ENCODE results near the gene TBC1D12.
A peak's percentile ranks its signal among the peaks of the same experiment; 100 is the strongest.
"Not testable (repeated sequence)": the region's sequence is repeated elsewhere in the genome, so short reads cannot be mapped to it uniquely, and the experiment has no call there.

TBC1D12 gene

DNA sequence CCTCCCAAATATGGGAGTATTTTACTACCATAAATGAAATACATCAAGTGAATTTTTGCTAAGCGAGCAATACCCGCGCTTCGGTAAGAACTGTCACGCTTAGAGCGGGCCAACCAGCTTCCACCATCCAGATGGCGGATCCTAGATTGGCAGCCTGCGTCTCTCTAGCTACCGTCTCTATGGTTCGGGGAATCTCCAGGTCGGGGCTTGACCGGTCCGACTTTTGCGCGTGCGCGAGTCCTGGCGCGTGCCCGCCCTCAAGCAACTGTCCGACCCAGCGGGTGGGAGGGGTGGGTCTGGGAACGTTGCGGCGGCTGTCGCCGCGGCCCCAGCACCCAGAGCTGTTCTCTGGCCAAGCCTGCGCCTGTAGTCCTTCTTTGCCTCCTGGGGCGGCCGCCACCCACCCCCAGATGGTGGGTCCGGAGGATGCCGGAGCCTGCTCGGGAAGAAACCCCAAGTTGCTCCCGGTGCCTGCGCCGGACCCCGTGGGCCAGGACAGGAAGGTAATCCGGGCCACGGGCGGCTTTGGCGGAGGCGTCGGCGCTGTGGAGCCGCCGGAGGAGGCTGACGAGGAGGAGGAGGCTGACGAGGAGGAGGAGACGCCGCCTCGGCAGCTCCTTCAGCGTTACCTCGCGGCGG, at the start of gene TBC1D12:
Gene TBC1D12, plus strand, starts transcription at position 338 of the 639 bp plus-strand sequence. Its CDS starts 73 bp downstream, at position 411.
- no peak for DNase-seq (ENCODE audit: low read depth)

GRCh38 chr10:94353336-94353735, 49.0 kb upstream of the TBC1D12 start:
- DNase-seq (ENCODE audit: low read depth): no peak

DNA sequence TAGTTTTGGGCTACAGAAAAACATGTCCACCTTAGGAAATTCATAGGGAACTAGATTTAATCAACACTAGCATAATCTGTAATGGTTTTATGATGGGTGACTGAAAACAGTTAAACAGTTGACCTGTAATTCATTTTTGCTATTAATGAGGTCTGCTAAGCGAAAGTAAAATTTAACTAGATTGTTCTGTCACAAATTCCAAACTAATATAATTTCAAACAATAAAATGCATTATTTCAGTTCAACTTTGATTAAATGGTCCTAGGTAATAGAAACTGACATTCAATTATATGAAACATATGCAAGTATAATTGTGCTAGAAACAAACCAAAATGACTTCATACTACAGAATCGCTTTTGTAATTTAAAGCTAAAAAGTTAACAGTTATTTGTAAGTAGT, 46.5 kb upstream of the TBC1D12 start:
- no peak for DNase-seq (ENCODE audit: low read depth)

GRCh38 chr10:94357193-94357592, 45.1 kb upstream of the TBC1D12 start:
- no peak for DNase-seq (ENCODE audit: low read depth)

- no peak for DNase-seq (ENCODE audit: low read depth)
Observed at GRCh38 chr10:94358480-94358879, 43.9 kb upstream of the TBC1D12 start.

DNA sequence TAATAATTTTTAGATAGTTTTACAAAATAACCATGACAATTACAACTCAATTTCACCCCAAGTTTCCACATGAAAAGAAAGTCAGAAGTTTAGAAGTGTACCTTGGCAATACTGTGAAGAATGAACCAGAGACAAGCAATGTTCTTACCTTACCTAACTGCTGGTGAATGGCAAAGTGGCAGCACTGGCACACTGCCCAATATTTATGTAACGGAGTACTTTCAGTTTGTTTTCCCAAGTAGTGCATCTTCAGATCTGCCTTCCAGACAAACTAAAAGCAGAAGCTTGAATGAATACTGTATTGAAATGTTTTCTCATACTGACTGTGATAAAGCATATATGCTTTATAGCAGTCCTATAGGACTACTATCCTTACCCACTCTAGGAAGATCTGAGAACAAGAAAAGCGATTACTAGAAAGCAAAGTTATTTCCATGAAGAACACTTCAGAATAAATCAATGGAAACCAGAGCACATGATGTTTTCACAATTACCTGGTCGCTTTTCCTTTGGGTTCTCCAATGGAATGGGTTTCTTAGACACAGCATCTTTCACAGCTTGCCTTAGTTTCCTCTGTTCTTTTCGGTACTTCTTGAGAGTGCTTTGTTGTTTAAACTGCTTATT, 41.1 kb upstream of the TBC1D12 start:
- no peak for DNase-seq (ENCODE audit: low read depth)

GRCh38 chr10:94362360-94363250, 39.7 kb upstream of the TBC1D12 start, which contains the start of gene NOC3L:
Gene NOC3L (minus strand): TSS chr10:94362939. CDS start chr10:94362838, 101 bp downstream.
- peak; percentile 88 for DNase-seq (ENCODE audit: low read depth)

DNA sequence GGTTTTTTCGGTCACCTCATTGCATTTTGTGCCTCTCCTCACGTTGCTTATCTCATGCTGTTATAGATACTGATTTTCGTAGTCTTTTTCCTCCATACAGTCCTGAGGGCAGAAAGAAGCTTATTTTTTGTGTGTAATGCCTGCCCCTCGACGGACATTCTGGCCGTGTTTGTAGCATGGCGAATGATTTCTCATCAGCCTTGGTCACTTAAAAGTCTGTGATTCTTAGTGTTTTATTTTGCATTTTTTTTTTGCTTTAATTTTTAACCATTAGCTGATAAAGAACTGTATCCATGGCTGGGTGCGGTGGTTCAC, 39.1 kb upstream of the TBC1D12 start:
- DNase-seq (ENCODE audit: low read depth): no peak

- no peak for DNase-seq (ENCODE audit: low read depth)
Observed at GRCh38 chr10:94364482-94364881, 37.9 kb upstream of the TBC1D12 start.

GRCh38 chr10:94366382-94366781, 36.0 kb upstream of the TBC1D12 start:
- DNase-seq (ENCODE audit: low read depth): no peak

DNA sequence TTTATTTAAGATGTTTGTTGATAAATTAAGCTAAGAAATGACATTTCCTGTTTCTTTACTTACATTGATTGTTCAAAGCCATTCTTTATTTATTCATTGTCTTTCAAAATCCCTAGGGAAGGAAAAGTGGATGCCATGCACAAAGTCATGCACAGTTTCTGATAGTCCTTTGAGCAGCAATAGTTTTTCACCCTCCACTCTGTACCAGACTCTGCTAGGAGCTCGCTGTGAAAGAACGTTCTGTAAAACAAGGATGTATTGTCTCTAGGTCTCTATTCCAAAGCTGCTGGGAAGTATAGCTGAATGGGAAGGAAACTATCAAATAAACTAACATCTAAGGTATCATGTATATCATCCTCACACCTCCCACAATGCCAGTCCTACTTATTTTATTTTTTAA, 31.8 kb upstream of the TBC1D12 start:
- no peak for DNase-seq (ENCODE audit: low read depth)

- DNase-seq (ENCODE audit: low read depth): no peak
Observed at GRCh38 chr10:94375374-94375773, 27.0 kb upstream of the TBC1D12 start.

DNA sequence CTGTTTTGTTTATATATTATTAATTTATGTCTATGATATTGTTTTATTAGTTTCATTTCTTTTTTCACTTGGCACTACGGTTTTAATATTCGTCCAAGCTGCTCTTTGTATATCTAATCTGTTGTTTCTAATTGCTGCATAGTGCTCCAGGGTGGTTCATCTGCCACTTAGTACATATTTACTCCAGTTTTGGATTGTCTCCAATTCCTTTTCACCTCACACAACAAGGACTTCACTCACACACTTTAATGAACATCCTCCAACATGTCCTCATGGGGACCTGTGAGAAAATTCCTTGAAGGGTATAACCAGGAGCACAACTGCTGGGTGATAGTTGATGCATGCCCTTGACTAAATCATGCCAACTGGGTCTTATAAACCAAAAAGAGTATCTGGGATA, 25.5 kb upstream of the TBC1D12 start:
- DNase-seq (ENCODE audit: low read depth): no peak

- no peak for DNase-seq (ENCODE audit: low read depth)
Observed at GRCh38 chr10:94383530-94383929, 18.8 kb upstream of the TBC1D12 start.

GRCh38 chr10:94385733-94386132, 16.6 kb upstream of the TBC1D12 start:
- DNase-seq (ENCODE audit: low read depth): not testable (repeated sequence)

DNA sequence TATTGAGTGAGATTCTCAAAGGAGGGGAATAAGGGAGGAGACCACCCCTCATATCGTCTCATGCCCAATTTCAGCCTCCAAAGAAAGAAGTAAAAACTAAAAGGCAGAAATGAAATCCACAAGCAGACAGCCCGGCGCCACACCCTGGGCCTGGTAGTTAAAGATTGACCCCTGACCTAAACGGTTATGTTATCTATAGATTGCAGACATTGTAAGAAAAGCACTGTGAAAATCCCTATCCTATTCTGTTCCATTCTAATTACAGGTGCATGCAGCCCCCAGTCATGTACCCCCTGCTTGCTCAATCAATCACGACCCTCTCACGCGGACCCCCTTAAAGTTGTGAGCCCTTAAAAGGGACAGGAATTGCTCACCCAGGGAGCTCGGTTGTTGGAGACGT, 10.2 kb upstream of the TBC1D12 start:
- not testable (repeated sequence) for DNase-seq (ENCODE audit: low read depth)

- DNase-seq (ENCODE audit: low read depth): no peak
Observed at GRCh38 chr10:94397549-94398370, 4.6 kb upstream of the TBC1D12 start.

- no peak for DNase-seq (ENCODE audit: low read depth)
Observed at GRCh38 chr10:94398762-94399161, 3.6 kb upstream of the TBC1D12 start.

DNA sequence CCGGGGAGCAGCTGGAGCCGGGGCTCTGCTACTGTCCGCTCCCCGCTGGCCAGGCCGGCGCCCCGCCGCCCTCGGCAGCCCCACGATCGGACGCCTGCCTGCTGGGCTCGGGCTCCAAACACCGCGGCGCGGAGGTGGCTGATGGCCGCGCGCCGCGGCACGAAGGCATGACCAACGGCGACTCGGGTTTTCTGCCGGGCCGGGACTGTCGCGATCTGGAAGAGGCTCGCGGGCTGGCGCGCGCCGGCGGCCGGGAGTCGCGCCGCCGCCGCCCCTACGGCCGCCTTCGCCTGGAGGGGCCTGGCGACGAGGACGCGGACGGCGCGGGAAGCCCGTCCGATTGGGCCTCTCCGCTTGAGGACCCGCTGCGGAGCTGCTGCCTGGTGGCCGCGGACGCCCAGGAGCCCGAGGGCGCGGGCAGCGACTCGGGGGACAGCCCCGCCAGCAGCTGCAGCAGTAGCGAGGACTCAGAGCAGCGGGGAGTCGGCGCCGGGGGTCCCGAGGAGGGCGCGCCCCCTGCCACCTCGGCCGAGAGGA, 570 bp downstream of the TBC1D12 start:
- no peak for DNase-seq (ENCODE audit: low read depth)

DNA sequence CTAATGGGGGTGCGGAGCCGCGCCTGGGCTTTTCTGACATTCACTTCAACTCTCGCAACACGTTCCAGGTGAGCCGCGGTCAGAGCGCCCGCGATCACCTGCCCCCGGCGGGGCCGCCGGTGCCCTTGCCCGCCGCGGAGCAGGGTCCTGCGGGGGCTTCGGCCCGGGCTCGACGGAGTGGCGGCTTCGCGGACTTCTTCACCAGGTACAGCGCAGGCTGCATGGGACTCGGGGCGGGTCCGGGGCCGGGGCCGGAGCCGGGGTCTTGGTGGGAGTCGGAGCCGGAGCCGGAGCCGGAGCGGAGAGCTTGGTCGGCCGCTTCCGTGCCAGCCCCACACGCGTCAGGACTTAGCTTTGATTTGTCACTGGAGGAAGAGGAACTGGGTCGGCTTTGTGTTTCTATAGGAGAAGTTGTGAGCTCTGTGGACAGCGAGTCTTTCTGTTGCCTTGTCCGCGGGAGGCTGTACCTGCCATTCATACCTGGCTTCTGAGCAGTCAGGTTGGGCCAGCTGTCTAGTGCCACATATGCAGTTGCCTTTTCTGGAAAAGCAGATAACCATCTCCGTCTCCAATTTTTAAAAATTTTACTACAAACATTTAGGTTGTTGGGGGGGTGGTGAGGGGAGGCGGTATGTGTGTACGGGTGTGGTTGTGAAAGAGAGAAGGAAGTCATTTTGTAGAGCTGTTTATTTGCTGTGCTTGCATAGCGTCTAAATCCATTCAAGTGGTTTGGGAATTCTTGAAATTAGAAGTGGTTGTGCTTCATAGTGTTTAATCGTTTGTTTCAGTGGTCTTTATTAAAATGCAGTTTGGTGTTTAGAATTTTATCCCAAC, 1.3 kb downstream of the TBC1D12 start:
- no peak for DNase-seq (ENCODE audit: low read depth)

DNA sequence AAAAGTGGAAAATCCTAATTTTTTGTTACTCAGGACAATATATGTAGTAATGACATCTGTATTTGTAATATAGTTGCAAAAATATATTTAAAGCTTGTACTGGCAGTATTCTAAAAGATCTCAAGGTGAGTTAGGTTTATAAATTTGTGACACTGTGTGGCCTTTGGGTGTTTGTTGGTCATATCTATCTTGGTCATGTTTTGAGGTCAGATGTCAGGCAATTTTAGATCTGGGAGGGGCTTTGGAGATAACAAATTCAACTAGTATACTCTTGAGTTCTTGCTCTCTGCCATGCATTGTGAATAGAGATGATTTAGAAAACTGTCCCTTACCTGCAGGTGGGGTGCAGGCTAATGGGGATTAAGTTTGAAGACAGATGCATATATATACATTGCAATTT, 3.1 kb downstream of the TBC1D12 start:
- no peak for DNase-seq (ENCODE audit: low read depth)
